Hematopoietic multipotent progenitor cell treated with erythropoietin and hydrocortisone succinate and interleukin-3 and kit ligand, for 6 days (in vitro differentiated cells): ENCODE results near the gene DAPK1.

ENCODE experiments used
- DNase-seq: peaks from one replicate; pipeline ENCODE4 v3.0.0-alpha.2; 2015

The DAPK1 gene

DNA sequence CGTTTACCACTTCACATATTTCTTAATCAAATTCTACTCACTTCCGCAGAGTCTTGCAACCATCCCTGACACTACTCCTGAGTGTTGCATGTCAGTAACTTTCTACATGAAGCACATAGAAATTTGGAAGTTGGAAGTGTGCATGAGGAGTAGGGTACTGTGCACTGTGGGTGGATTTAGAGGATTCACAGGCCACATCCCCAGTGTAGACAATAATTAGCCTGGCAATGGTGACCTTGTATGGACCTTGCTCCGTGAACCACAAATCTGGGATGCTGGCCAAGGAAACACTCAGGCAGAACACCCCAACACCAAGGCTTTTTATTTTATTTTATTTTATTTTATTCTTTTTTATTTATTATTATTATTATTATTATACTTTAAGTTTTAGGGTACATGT is 253.8 kb downstream of the DAPK1 start:
- no peak for DNase-seq

DNA sequence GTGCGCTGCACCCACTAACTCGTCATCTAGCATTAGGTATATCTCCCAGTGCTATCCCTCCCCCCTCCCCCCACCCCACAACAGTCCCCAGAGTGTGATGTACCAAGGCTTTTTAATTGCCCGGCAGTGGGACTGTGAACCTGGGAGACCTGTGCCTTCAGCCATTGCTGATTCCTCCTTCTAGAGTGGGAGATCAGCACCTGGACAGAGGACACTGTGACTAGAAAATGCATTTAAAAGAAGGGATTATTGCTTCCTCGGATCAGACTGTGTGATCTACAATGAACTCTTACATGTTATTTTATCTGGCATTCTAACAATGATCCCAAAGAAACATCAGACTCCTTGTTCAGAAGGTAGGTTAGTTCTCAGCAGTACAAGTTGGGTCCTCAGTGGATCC is 254.2 kb downstream of the DAPK1 start:
- DNase-seq, result no peak

DNA sequence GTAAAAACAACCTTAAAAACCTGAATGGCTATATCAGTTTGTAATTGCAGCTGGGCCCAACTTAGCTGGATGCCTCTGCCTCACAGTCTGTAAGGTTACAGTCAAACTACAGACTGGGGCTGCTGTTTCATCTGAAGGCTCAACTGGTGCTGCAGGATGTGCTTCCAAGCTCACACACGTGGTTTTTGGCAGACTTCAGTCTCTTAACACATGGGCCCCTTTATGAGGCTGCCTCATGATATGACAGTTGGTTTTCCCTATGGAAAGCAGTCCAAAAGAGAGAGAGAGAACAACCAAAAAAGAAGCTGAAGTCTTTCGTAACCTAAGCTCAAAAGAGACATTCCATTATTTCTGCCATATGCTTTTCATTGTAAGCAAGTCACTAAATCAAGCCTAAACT is 255.6 kb downstream of the DAPK1 start:
- no peak for DNase-seq
